GM23338 (cell line): ENCODE measurements around the gene KCTD15. TPM values are rescaled to one million over a fixed set of nuclear protein-coding genes. Genes with fewer than 3 reads are reported as not detected.

Experiments
- ATAC-seq: fragments of 200-7000 bp; cut with Tn5 transposase; 3 replicates; pipeline ENCODE4 v1.9.1; 2020
- DNase-seq: peaks from one replicate; pipeline ENCODE4 v3.0.0-alpha.2; 2015; ENCODE audit warnings: low spot score
- H2AFZ ChIP-seq: fragments of 200-600 bp; sonication (generic); 2 replicates; pipeline ENCODE4 v1.8.0; 2016; ENCODE audit warnings: antibody characterized with exemption, mild to moderate bottlenecking, moderate library complexity
- H3F3A ChIP-seq: fragments of 200-600 bp; sonication (generic); replicated peaks from 2 replicates; pipeline ENCODE4 v1.8.0; 2017; ENCODE audit warnings: antibody characterized with exemption, mixed run types, low read depth
- H3K27ac ChIP-seq: fragments of 200-600 bp; sonication (generic); 2 replicates; pipeline ENCODE4 v1.6.1; 2016; ENCODE audit warnings: low read depth
- H3K27me3 ChIP-seq: fragments of 200-600 bp; sonication (generic); 2 replicates; pipeline ENCODE4 v1.8.0; 2016; ENCODE audit warnings: mild to moderate bottlenecking, mixed run types, moderate library complexity; ENCODE audit not compliant: insufficient read depth
- H3K36me3 ChIP-seq: fragments of 200-600 bp; sonication (generic); 2 replicates; pipeline ENCODE4 v1.8.0; 2016; ENCODE audit warnings: mild to moderate bottlenecking; ENCODE audit not compliant: insufficient read depth
- H3K4me1 ChIP-seq: fragments of 200-600 bp; sonication (generic); 2 replicates; pipeline ENCODE4 v1.8.0; 2016; ENCODE audit warnings: mild to moderate bottlenecking, moderate library complexity; ENCODE audit not compliant: insufficient read depth
- H3K4me2 ChIP-seq: fragments of 200-600 bp; sonication (generic); 2 replicates; pipeline ENCODE4 v1.7.1; 2017; ENCODE audit warnings: mixed run types
- H3K4me3 ChIP-seq: fragments of 200-600 bp; sonication (generic); 2 replicates; pipeline ENCODE4 v1.6.1; 2016; ENCODE audit warnings: mixed run types
- H3K79me2 ChIP-seq: fragments of 200-600 bp; sonication (generic); replicated peaks from 2 replicates; pipeline ENCODE4 v1.8.0; 2017; ENCODE audit warnings: mild to moderate bottlenecking; ENCODE audit not compliant: insufficient read depth
- H3K9me2 ChIP-seq: fragments of 200-600 bp; sonication (generic); 2 replicates; pipeline ENCODE4 v1.8.0; 2017; ENCODE audit not compliant: insufficient read depth
- H4K20me1 ChIP-seq: fragments of 200-600 bp; sonication (generic); replicated peaks from 2 replicates; pipeline ENCODE4 v1.8.0; 2017; ENCODE audit warnings: mild to moderate bottlenecking; ENCODE audit not compliant: insufficient read depth
- H3K27ac Mint-ChIP-seq: 2 replicates; pipeline ENCODE4 v1.8.0; 2020; ENCODE audit warnings: inconsistent platforms, mild to moderate bottlenecking, moderate library complexity, mixed read lengths
- H3K27me3 Mint-ChIP-seq: 3 replicates; pipeline ENCODE4 v1.8.0; 2022; ENCODE audit warnings: low read depth, mild to moderate bottlenecking, moderate library complexity, mixed read lengths, inconsistent platforms; ENCODE audit not compliant: insufficient read depth, poor library complexity
- H3K36me3 Mint-ChIP-seq: 3 replicates; pipeline ENCODE4 v1.8.0; 2021; ENCODE audit warnings: low read depth, mild to moderate bottlenecking, inconsistent platforms, moderate library complexity, mixed read lengths
- H3K4me1 Mint-ChIP-seq: 3 replicates; pipeline ENCODE4 v1.8.0; 2020; ENCODE audit warnings: mild to moderate bottlenecking, inconsistent platforms, mixed read lengths
- H3K4me3 Mint-ChIP-seq: 3 replicates; pipeline ENCODE4 v1.8.0; 2021; ENCODE audit warnings: moderate library complexity, mild to moderate bottlenecking, inconsistent platforms, mixed read lengths
- H3K9me3 Mint-ChIP-seq: 3 replicates; pipeline ENCODE4 v1.8.0; 2020; ENCODE audit warnings: moderate library complexity, mild to moderate bottlenecking, inconsistent platforms, mixed read lengths
- CREB1 ChIP-seq: fragments of 250-450 bp; sonication (Bioruptor Pico); IDR thresholded peaks from 2 replicates; pipeline ENCODE4 v1.5.0; 2020; ENCODE audit warnings: low read depth, mild to moderate bottlenecking, moderate library complexity
- JUNB ChIP-seq: IDR thresholded peaks from one replicate; pipeline ENCODE4 v1.6.1; 2016; ENCODE audit warnings: antibody characterized with exemption; ENCODE audit not compliant: unreplicated experiment
- NANOG ChIP-seq: IDR thresholded peaks from 2 replicates; pipeline ENCODE4 v1.6.1; 2016; ENCODE audit warnings: antibody characterized with exemption, borderline replicate concordance
- REST ChIP-seq: IDR thresholded peaks from one replicate; pipeline ENCODE4 v1.6.1; 2018; ENCODE audit warnings: antibody characterized with exemption; ENCODE audit not compliant: unreplicated experiment
- STAT1 ChIP-seq: IDR thresholded peaks from one replicate; pipeline ENCODE4 v1.6.1; 2016; ENCODE audit warnings: antibody characterized with exemption; ENCODE audit not compliant: unreplicated experiment
- ZNF114 ChIP-seq: fragments of 250-450 bp; sonication (Bioruptor Pico); IDR thresholded peaks from 2 replicates; pipeline ENCODE4 v1.5.0; 2020; ENCODE audit warnings: mild to moderate bottlenecking, moderate library complexity
- ZNF331 ChIP-seq: fragments of 250-450 bp; sonication (Bioruptor Pico); IDR thresholded peaks from 2 replicates; pipeline ENCODE4 v1.5.0; 2020; ENCODE audit warnings: low read depth, mild to moderate bottlenecking, moderate library complexity
- ZNF462 ChIP-seq: fragments of 250-450 bp; sonication (Bioruptor Pico); IDR thresholded peaks from 2 replicates; pipeline ENCODE4 v1.5.0; 2020; ENCODE audit warnings: mild to moderate bottlenecking, moderate library complexity
- polyA plus RNA-seq: library from polyadenylated mRNA; unstranded; fragments of >200 nt; fragmentation: Nextera tagmentation; extraction: Ambion mirVana; gene quantifications from 2 replicates; pipeline ENCODE4 v1.2.1, GENCODE V29; 2016
- total RNA-seq: library from RNA; depleted of rRNA; stranded (reverse); fragments of >200 nt; shearing (Covaris generic); gene quantifications from 2 replicates; pipeline ENCODE4 v1.2.3, GENCODE V29; 2014

KCTD15 gene
- total and polyA plus RNA-seq, 2 experiments from 2014 or later = 5.1 to 60.1 TPM

GRCh38 chr19:33779849-33780248 is 16.8 kb upstream of the KCTD15 start:
- Histone ChIP-seq H3K27me3 (peaks cover 5% of the 10 kb centered on the region; the same call in 1 of the 2 replicates), H3F3A (no peaks in the 10 kb centered on the region), H3K36me3 (no peaks in the 10 kb centered on the region), H2AFZ (no peak overlapping the region), H3K9me2 (no peaks in the 10 kb centered on the region), H3K79me2 (no peaks in the 10 kb centered on the region), H3K4me3 (no peak overlapping the region), H4K20me1 (no peaks in the 10 kb centered on the region), H3K4me1 (peaks cover 4% of the 10 kb centered on the region; the same call in 1 of the 2 replicates), H3K4me2 (no peak overlapping the region), H3K27ac (no peak overlapping the region)
- Mint-ChIP-seq H3K36me3 (no peaks in the 10 kb centered on the region), H3K27ac (no peak overlapping the region), H3K9me3 (peaks cover 4% of the 10 kb centered on the region; the same call in 2 of the 3 replicates), H3K27me3 (peaks cover 21% of the 10 kb centered on the region), H3K4me1 (peaks cover 13% of the 10 kb centered on the region), H3K4me3 (no peak overlapping the region)
- ATAC-seq = no peak
- no peak for DNase-seq
- no peak for TF ChIP-seq CREB1 (CRISPR knock-in tag)
- no peak for TF ChIP-seq ZNF462 (CRISPR knock-in tag)
- no peak for TF ChIP-seq NANOG
- TF ChIP-seq ZNF331 (CRISPR knock-in tag) = no peak
- no peak for TF ChIP-seq STAT1
- no peak for TF ChIP-seq REST
- no peak for TF ChIP-seq JUNB
- TF ChIP-seq ZNF114 (CRISPR knock-in tag) = no peak
